HepG2 (cell line): Measurements from ENCODE around the gene PIGC. TPM values are rescaled to one million over a fixed set of nuclear protein-coding genes. Genes with fewer than 3 reads are reported as not detected.

Experiments used
- ATAC-seq: fragments of 200-7000 bp; cut with Tn5 transposase; 3 replicates; pipeline ENCODE4 v1.9.1; 2020; ENCODE audit warnings: mild to moderate bottlenecking, moderate library complexity
- BruUV-seq: library from RNA; stranded (reverse); fragments of 400-500 nt; replicated peaks from 2 replicates; lab custom pipeline; 2021; lab: Mats Ljungman, UMichigan
- CTCF ChIA-PET: fragments of 300-600 bp; formaldehyde crosslinking; extraction: SDS; loops from one replicate; lab custom pipeline; 2021; ENCODE audit warnings: low total read pairs, inconsistent platforms, low intra/inter-chr PET ratio; lab: Yijun Ruan, JAX
- POLR2A ChIA-PET: fragments of 350-600 bp; sonication (Branson Sonifier 250); formaldehyde crosslinking; loops from one replicate; lab custom pipeline; 2020; ENCODE audit warnings: antibody characterized with exemption, inconsistent platforms; lab: Yijun Ruan, JAX
- DNase-seq: peaks from one replicate; pipeline ENCODE4 v3.0.0-alpha.2; 2015; ENCODE audit warnings: low spot score
- FAIRE-seq: peaks from 3 replicates; lab custom pipeline; 2011; peaks lifted over from hg19 to GRCh38; lab: Jason Lieb, UNC
- H2AFZ ChIP-seq: one replicate; pipeline ENCODE4 v1.6.1; 2011; ENCODE audit warnings: low read length, inconsistent platforms
- H3K27ac ChIP-seq: fragments of 300-600 bp; 3 replicates; pipeline ENCODE4 v1.8.0; 2011; ENCODE audit warnings: mixed run types, mild to moderate bottlenecking, mixed read lengths, low read length, inconsistent platforms; ENCODE audit not compliant: insufficient read depth; ENCODE audit errors: extremely low read length
- H3K27me3 ChIP-seq, 2 experiments: fragments of 200-600 bp in 1 of 2; 2 replicates in 1 of 2; 3 replicates in 1 of 2; pipeline versions ENCODE4 v1.6.0 to v1.8.0; 2011; ENCODE audit warnings: low read length in 2 of 2, mild to moderate bottlenecking in 2 of 2, moderate library complexity in 2 of 2, inconsistent platforms in 1 of 2; ENCODE audit not compliant: insufficient read depth in 2 of 2, control insufficient read depth in 1 of 2
- H3K36me3 ChIP-seq, 2 experiments: fragments of 200-600 bp in 1 of 2; replicated peaks in 1 of 2; 2 replicates in 1 of 2; 3 replicates in 1 of 2; pipeline versions ENCODE4 v1.5.1 to v1.8.0; 2011; ENCODE audit warnings: low read length in 2 of 2, inconsistent platforms in 1 of 2; ENCODE audit not compliant: insufficient read depth in 2 of 2, control insufficient read depth in 1 of 2
- H3K4me1 ChIP-seq: 2 replicates; pipeline ENCODE4 v1.5.1; 2012; ENCODE audit warnings: low read length, inconsistent platforms; ENCODE audit not compliant: insufficient read depth
- H3K4me2 ChIP-seq: 2 replicates; pipeline ENCODE4 v1.6.0; 2011; ENCODE audit warnings: low read depth, low read length, inconsistent platforms
- H3K4me3 ChIP-seq, 3 experiments: fragments of 200-600 bp in 1 of 3; sonication (generic), shearing (Covaris generic) in 1 of 3; replicated peaks in 1 of 3; 2 replicates each; pipeline ENCODE4 v1.5.1; 2011 to 2016; ENCODE audit warnings: low read length in 3 of 3, inconsistent platforms in 2 of 3, low read depth in 2 of 3, mild to moderate bottlenecking in 2 of 3, control low read depth in 1 of 3, mixed read lengths in 1 of 3; ENCODE audit not compliant: insufficient read depth in 1 of 3
- H3K79me2 ChIP-seq: one replicate; pipeline ENCODE4 v1.6.1; 2011; ENCODE audit warnings: low read length, inconsistent platforms; ENCODE audit not compliant: insufficient read depth
- H3K9ac ChIP-seq: 2 replicates; pipeline ENCODE4 v1.6.0; 2011; ENCODE audit warnings: mild to moderate bottlenecking, low read depth, low read length, inconsistent platforms; ENCODE audit not compliant: insufficient read depth
- H3K9me3 ChIP-seq: 2 replicates; pipeline ENCODE4 v1.5.1; 2012; ENCODE audit warnings: mild to moderate bottlenecking, low read length
- H4K20me1 ChIP-seq: 2 replicates; pipeline ENCODE4 v1.6.0; 2011; ENCODE audit warnings: inconsistent platforms, mild to moderate bottlenecking, low read length, moderate library complexity; ENCODE audit not compliant: insufficient read depth
- CCAR2 ChIP-seq: fragments of 200-400 bp; formaldehyde crosslinking; optimal IDR thresholded peaks from 2 replicates; pipeline ENCODE3; 2018; ENCODE audit warnings: low read depth, mild to moderate bottlenecking, low read length, moderate library complexity
- KDM1A ChIP-seq: IDR thresholded peaks from 2 replicates; pipeline ENCODE4 v1.6.1; 2016; ENCODE audit warnings: missing compliant biosample characterization
- PLRG1 ChIP-seq: fragments of 450-650 bp; conservative IDR thresholded peaks from 2 replicates; pipeline ENCODE4 v1.6.1; 2016
- RXRB ChIP-seq: IDR thresholded peaks from 2 replicates; pipeline ENCODE4 v1.6.1; 2016; ENCODE audit warnings: borderline replicate concordance, missing genetic modification reagents, missing compliant biosample characterization
- TBL1XR1 ChIP-seq: fragments of 150-350 bp; IDR thresholded peaks from 2 replicates; pipeline ENCODE4 v1.6.1; 2014; ENCODE audit warnings: borderline replicate concordance, low read length; ENCODE audit not compliant: partially characterized antibody
- ZEB1 ChIP-seq: IDR thresholded peaks from 2 replicates; pipeline ENCODE4 v1.6.1; 2012; ENCODE audit warnings: mild to moderate bottlenecking, low read depth, inconsistent platforms; ENCODE audit not compliant: insufficient replicate concordance
- ZNF7 ChIP-seq: IDR thresholded peaks from 2 replicates; pipeline ENCODE4 v1.6.1; 2016; ENCODE audit warnings: missing biosample characterization, missing genetic modification reagents
- WGBS: methylation state at CpG from one replicate; pipeline ENCODE4 v1.1.6; 2017; ENCODE audit warnings: low lambda C conversion rate; 5-methylcytosine and 5-hydroxymethylcytosine counted together
- in situ Hi-C: cut with HindIII; loops from 2 replicates; pipeline ENCODE4 v1.10.0; 2017; ENCODE audit warnings: low pct_unique_long_range_greater_than_20kb; ENCODE audit not compliant: extremely low pct_ligation_motif_present
- intact Hi-C: fragments of 100-400 bp; cut with micrococcal nuclease; formaldehyde crosslinking; loops from one replicate; pipeline ENCODE4 v1.10.0; 2022; ENCODE audit not compliant: unreplicated experiment
- polyA plus RNA-seq, 8 experiments: library from polyadenylated mRNA; depleted of rRNA in 3 of 8; stranded (reverse) in 7 of 8; unstranded in 1 of 8; fragments of >200 nt; fragmentation: Illumina TruSeq in 4 of 8; extraction: Trizol in 4 of 8; gene quantifications; 2 replicates each; pipeline versions ENCODE4 v1.2.1 to v1.2.3, GENCODE V29; 2011 to 2016; ENCODE audit warnings: low read depth in 4 of 8, missing spikeins in 1 of 8, mixed read lengths in 1 of 8; ENCODE audit not compliant: insufficient read depth in 1 of 8
- total RNA-seq, 5 experiments: library from RNA; depleted of rRNA; stranded (reverse); fragments of >200 nt; fragmentation: Illumina TruSeq; extraction: Trizol; gene quantifications; 2 replicates each; pipeline ENCODE4 v1.2.3, GENCODE V29; 2016; ENCODE audit warnings: low read depth in 1 of 5
- TF ChIP-seq, protein P1 (sequence below): sonication (generic); formaldehyde crosslinking; IDR thresholded peaks from 2 replicates; pipeline ENCODE4 v1.4.0; 2020; ENCODE audit warnings: missing genetic modification reagents
- TF ChIP-seq, protein P2 (sequence below): sonication (generic); formaldehyde crosslinking; IDR thresholded peaks from 2 replicates; pipeline ENCODE4 v1.9.0; 2021; ENCODE audit warnings: missing genetic modification reagents, borderline replicate concordance
- TF ChIP-seq, protein P3 (sequence below): sonication (generic); formaldehyde crosslinking; IDR thresholded peaks from 2 replicates; pipeline ENCODE4 v1.8.0; 2022; ENCODE audit warnings: missing genetic modification reagents, mild to moderate bottlenecking, inconsistent platforms, borderline replicate concordance

Gene PIGC
- total and polyA plus RNA-seq, 2 of the 13 experiments (the other 11 are each of a cell fraction or from before 2014, with no cell fraction given), result 26.7 to 29.5 TPM

DNA sequence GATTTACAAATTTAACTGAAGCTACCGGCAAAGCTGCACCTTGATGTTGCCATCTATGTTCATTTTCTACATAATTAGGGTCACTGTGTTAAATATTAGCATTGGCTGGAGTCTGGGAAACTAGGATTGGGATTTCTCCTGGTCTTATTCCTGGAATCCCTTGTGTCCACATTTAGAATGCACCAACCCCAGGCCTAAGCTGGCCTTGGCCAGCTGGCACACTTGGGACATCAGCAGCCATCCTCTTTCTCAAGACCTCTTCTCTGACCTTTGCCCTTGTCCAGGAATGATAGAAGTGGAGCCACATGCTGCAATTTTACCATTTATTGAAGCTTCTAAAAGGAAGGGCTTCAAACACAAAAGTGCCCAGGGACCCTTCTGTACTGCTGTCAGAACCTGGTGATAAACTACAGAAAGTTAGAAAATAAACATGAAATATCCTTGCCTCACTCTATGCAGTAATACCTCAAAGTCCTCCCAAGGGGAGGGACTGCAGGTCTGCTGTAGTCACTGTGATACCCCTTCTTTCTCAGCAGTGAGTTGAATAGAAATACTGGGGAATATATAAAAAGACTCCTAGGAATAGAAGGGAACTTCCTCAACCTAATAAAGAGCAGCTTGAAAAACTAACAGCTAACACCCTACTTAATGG is 13.7 kb upstream of the PIGC start:
- FAIRE-seq (no peak), DNase-seq (no peak), ATAC-seq (no peak)
- CTCF ChIA-PET, result no interaction called here
- Histone ChIP-seq H3K79me2 (no peaks in the 10 kb centered on the region), H3K4me2 (no peak overlapping the region), H3K9me3 (no peaks in the 10 kb centered on the region), H3K9ac (no peak overlapping the region), H3K27me3 (no peaks in the 10 kb centered on the region), H3K36me3 (no peaks in the 10 kb centered on the region), H4K20me1 (no peaks in the 10 kb centered on the region), H3K27ac (no peak overlapping the region), H3K4me1 (peaks cover 21% of the 10 kb centered on the region), H2AFZ (no peak overlapping the region), H3K4me3 (no peak overlapping the region)
- WGBS, result 46% methylated on average over 1 of the region's 1 CpG
- in situ Hi-C loops (no loop called here), intact Hi-C loops (no loop called here)
- BruUV-seq, result no TSS peak
- POLR2A ChIA-PET, result interaction anchor here (0.9 to 1.4 kb wide), 3 partner anchors 8 to 75 kb away, joined by 3 to 4 read pairs (median 3); no protein-coding TSS in a partner anchor
- TF ChIP-seq ZNF7 (peak; percentile 57; the same call in 1 of the 2 replicates), RXRB (CRISPR knock-in tag) (no peak)

DNA sequence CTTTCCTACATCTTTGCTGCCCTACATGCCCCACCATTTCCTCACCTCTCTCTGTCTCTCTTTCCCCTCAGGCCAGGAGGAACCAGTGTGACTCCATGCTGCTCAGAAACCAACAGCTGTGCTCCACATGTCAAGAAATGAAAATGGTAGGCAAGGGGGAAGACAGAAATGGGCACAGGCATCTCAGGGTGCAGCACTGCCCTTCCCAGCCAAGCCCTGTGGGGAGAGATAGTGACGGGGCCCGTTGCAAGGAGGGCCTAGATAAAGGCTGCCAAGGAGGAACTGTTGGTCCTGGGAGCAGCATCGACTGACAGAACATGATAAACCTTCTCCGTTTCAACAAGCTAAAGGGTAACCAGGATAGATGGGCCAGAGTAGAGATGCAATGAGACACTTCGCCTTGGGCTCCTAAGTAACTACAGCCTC is 12.5 kb upstream of the PIGC start:
- intact Hi-C loops, result no loop called here
- no peak overlapping the region for H3K4me3 ChIP-seq
- H4K20me1 ChIP-seq, result no peaks in the 10 kb centered on the region
- WGBS, result 89% methylated on average over 5 of the region's 5 CpGs
- H3K27me3 ChIP-seq, result no peaks in the 10 kb centered on the region
- TF ChIP-seq PLRG1 (no peak), TBL1XR1 (no peak), KDM1A (CRISPR knock-in tag) (no peak), CCAR2 (no peak), ZEB1 (no peak)
- TF ChIP-seq, protein P1, sequence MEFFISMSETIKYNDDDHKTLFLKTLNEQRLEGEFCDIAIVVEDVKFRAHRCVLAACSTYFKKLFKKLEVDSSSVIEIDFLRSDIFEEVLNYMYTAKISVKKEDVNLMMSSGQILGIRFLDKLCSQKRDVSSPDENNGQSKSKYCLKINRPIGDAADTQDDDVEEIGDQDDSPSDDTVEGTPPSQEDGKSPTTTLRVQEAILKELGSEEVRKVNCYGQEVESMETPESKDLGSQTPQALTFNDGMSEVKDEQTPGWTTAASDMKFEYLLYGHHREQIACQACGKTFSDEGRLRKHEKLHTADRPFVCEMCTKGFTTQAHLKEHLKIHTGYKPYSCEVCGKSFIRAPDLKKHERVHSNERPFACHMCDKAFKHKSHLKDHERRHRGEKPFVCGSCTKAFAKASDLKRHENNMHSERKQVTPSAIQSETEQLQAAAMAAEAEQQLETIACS (CRISPR knock-in tag), result no peak
- TF ChIP-seq, protein P2, sequence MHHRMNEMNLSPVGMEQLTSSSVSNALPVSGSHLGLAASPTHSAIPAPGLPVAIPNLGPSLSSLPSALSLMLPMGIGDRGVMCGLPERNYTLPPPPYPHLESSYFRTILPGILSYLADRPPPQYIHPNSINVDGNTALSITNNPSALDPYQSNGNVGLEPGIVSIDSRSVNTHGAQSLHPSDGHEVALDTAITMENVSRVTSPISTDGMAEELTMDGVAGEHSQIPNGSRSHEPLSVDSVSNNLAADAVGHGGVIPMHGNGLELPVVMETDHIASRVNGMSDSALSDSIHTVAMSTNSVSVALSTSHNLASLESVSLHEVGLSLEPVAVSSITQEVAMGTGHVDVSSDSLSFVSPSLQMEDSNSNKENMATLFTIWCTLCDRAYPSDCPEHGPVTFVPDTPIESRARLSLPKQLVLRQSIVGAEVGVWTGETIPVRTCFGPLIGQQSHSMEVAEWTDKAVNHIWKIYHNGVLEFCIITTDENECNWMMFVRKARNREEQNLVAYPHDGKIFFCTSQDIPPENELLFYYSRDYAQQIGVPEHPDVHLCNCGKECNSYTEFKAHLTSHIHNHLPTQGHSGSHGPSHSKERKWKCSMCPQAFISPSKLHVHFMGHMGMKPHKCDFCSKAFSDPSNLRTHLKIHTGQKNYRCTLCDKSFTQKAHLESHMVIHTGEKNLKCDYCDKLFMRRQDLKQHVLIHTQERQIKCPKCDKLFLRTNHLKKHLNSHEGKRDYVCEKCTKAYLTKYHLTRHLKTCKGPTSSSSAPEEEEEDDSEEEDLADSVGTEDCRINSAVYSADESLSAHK (CRISPR knock-in tag), result no peak
- TF ChIP-seq, protein P3, sequence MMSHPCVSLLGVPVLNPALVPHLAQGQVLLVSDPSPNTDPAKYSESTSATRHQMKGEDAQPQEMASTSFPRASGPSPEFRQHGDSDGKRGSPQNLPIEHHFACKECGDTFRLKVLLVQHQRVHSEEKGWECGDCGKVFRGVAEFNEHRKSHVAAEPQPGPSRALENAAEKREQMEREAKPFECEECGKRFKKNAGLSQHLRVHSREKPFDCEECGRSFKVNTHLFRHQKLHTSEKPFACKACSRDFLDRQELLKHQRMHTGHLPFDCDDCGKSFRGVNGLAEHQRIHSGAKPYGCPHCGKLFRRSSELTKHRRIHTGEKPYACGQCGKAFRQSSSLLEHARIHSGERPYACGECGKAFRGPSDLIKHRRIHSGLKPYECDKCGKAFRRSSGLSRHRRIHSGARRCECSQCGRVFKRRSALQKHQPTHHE (CRISPR knock-in tag), result no peak
- no peak for FAIRE-seq
- H3K27ac ChIP-seq, result no peak overlapping the region
- CTCF ChIA-PET, result no interaction called here
- H3K79me2 ChIP-seq, result no peaks in the 10 kb centered on the region
- peaks cover 34% of the 10 kb centered on the region for H3K4me1 ChIP-seq
- no peak overlapping the region for H3K4me2 ChIP-seq
- no peaks in the 10 kb centered on the region for H3K9me3 ChIP-seq
- no peak overlapping the region for H3K9ac ChIP-seq
- no peak for ATAC-seq
- no peaks in the 10 kb centered on the region for H3K36me3 ChIP-seq
- H2AFZ ChIP-seq, result no peak overlapping the region
- no peak for DNase-seq
- in situ Hi-C loops, result no loop called here
- POLR2A ChIA-PET, result no interaction called here
- BruUV-seq, result no TSS peak
